Liver (tissue), 3 donors: ENCODE measurements around the gene SMURF2.

Experiments used
- HNF4A ChIP-seq, 2 donors: conservative IDR thresholded peaks; 2 replicates each; pipeline ENCODE4 v1.6.1; 2016; ENCODE audit warnings: antibody characterized with exemption in 2 of 2, mild to moderate bottlenecking in 2 of 2
- NR2F2 ChIP-seq: IDR thresholded peaks from 2 replicates; pipeline ENCODE4 v1.6.1; 2016; ENCODE audit warnings: antibody characterized with exemption
- RAD21 ChIP-seq, 2 donors: IDR thresholded peaks; 2 replicates each; pipeline ENCODE4 v1.6.1; 2016; ENCODE audit warnings: antibody characterized with exemption in 2 of 2, mild to moderate bottlenecking in 2 of 2
- SP1 ChIP-seq: IDR thresholded peaks from 2 replicates; pipeline ENCODE4 v1.6.1; 2018; ENCODE audit warnings: antibody characterized with exemption, mild to moderate bottlenecking
- TAF1 ChIP-seq: conservative IDR thresholded peaks from 2 replicates; pipeline ENCODE4 v1.6.1; 2016; ENCODE audit warnings: antibody characterized with exemption, mild to moderate bottlenecking
- YY1 ChIP-seq: IDR thresholded peaks from 2 replicates; pipeline ENCODE4 v1.6.1; 2016; ENCODE audit warnings: antibody characterized with exemption, mild to moderate bottlenecking
- TF ChIP-seq, protein P1 (sequence below): IDR thresholded peaks from 2 replicates; pipeline ENCODE4 v1.6.1; 2016; ENCODE audit warnings: antibody characterized with exemption, mild to moderate bottlenecking
- TF ChIP-seq, protein P2 (sequence below): fragments of 150-350 bp; IDR thresholded peaks from 2 replicates; pipeline ENCODE4 v1.5.1; 2017; ENCODE audit warnings: improper control_type of control experiment, low read depth, low read length; ENCODE audit not compliant: missing input control
- TF ChIP-seq, protein P3 (sequence below): IDR thresholded peaks from 2 replicates; pipeline ENCODE4 v1.6.1; 2016; ENCODE audit warnings: antibody characterized with exemption
- TF ChIP-seq, protein P4 (sequence below): IDR thresholded peaks from 2 replicates; pipeline ENCODE4 v1.6.1; 2016; ENCODE audit warnings: antibody characterized with exemption
- TF ChIP-seq, protein P5 (sequence below): IDR thresholded peaks from 2 replicates; pipeline ENCODE4 v1.6.1; 2016; ENCODE audit warnings: antibody characterized with exemption
- donor health status: healthy.
- donor health status: healthy.

DNA sequence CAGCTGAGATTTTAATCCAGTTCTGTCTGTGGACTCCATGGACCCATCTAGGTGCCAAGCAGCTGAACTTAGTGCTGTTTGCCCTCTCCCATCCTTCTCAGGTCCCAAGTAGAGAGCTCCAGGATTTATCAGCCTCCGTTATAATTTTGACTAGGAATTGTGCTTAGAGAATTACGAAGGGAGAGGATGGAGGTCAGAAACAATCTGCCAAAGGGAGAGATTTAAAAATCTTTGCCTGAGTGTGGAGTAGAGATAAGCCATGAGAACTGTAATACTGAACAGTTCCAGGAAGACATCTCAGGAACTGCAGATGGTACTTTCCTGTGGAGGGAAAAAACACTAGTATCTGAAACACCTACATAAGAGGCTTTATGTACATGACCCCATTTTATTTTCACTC, 128.3 kb downstream of the SMURF2 start:
- TF ChIP-seq, protein P1, sequence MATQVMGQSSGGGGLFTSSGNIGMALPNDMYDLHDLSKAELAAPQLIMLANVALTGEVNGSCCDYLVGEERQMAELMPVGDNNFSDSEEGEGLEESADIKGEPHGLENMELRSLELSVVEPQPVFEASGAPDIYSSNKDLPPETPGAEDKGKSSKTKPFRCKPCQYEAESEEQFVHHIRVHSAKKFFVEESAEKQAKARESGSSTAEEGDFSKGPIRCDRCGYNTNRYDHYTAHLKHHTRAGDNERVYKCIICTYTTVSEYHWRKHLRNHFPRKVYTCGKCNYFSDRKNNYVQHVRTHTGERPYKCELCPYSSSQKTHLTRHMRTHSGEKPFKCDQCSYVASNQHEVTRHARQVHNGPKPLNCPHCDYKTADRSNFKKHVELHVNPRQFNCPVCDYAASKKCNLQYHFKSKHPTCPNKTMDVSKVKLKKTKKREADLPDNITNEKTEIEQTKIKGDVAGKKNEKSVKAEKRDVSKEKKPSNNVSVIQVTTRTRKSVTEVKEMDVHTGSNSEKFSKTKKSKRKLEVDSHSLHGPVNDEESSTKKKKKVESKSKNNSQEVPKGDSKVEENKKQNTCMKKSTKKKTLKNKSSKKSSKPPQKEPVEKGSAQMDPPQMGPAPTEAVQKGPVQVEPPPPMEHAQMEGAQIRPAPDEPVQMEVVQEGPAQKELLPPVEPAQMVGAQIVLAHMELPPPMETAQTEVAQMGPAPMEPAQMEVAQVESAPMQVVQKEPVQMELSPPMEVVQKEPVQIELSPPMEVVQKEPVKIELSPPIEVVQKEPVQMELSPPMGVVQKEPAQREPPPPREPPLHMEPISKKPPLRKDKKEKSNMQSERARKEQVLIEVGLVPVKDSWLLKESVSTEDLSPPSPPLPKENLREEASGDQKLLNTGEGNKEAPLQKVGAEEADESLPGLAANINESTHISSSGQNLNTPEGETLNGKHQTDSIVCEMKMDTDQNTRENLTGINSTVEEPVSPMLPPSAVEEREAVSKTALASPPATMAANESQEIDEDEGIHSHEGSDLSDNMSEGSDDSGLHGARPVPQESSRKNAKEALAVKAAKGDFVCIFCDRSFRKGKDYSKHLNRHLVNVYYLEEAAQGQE: no peak
- TF ChIP-seq, protein P2, sequence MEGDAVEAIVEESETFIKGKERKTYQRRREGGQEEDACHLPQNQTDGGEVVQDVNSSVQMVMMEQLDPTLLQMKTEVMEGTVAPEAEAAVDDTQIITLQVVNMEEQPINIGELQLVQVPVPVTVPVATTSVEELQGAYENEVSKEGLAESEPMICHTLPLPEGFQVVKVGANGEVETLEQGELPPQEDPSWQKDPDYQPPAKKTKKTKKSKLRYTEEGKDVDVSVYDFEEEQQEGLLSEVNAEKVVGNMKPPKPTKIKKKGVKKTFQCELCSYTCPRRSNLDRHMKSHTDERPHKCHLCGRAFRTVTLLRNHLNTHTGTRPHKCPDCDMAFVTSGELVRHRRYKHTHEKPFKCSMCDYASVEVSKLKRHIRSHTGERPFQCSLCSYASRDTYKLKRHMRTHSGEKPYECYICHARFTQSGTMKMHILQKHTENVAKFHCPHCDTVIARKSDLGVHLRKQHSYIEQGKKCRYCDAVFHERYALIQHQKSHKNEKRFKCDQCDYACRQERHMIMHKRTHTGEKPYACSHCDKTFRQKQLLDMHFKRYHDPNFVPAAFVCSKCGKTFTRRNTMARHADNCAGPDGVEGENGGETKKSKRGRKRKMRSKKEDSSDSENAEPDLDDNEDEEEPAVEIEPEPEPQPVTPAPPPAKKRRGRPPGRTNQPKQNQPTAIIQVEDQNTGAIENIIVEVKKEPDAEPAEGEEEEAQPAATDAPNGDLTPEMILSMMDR: no peak
- TF ChIP-seq, protein P3, sequence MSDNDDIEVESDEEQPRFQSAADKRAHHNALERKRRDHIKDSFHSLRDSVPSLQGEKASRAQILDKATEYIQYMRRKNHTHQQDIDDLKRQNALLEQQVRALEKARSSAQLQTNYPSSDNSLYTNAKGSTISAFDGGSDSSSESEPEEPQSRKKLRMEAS: no peak
- TF ChIP-seq, protein P4, sequence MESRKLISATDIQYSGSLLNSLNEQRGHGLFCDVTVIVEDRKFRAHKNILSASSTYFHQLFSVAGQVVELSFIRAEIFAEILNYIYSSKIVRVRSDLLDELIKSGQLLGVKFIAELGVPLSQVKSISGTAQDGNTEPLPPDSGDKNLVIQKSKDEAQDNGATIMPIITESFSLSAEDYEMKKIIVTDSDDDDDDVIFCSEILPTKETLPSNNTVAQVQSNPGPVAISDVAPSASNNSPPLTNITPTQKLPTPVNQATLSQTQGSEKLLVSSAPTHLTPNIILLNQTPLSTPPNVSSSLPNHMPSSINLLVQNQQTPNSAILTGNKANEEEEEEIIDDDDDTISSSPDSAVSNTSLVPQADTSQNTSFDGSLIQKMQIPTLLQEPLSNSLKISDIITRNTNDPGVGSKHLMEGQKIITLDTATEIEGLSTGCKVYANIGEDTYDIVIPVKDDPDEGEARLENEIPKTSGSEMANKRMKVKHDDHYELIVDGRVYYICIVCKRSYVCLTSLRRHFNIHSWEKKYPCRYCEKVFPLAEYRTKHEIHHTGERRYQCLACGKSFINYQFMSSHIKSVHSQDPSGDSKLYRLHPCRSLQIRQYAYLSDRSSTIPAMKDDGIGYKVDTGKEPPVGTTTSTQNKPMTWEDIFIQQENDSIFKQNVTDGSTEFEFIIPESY: no peak
- no peak for TF ChIP-seq SP1
- no peak for TF ChIP-seq TAF1
- no peak for TF ChIP-seq RAD21 (IDR thresholded peaks at IDR 0.05)
- TF ChIP-seq, protein P5, sequence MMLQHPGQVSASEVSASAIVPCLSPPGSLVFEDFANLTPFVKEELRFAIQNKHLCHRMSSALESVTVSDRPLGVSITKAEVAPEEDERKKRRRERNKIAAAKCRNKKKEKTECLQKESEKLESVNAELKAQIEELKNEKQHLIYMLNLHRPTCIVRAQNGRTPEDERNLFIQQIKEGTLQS: no peak
- no peak for TF ChIP-seq YY1
- no peak for TF ChIP-seq NR2F2
- TF ChIP-seq HNF4A (conservative IDR thresholded peaks at IDR 0.05): no peak
